Activated CD8-positive, alpha-beta memory T cell treated with anti-CD3 and anti-CD28 coated beads for 1 hour (primary cell): ENCODE measurements around the gene SH3RF3.
"Not testable (repeated sequence)": the region's sequence is repeated elsewhere in the genome, so short reads cannot be mapped to it uniquely, and the experiment has no call there.

Source experiments
- DNase-seq, 2 donors: peaks; one replicate each; pipeline ENCODE4 v3.0.0-alpha.2; 2020; ENCODE audit warnings: low read depth in 1 of 2; ENCODE audit errors: extremely low read depth in 1 of 2

SH3RF3 gene

DNA sequence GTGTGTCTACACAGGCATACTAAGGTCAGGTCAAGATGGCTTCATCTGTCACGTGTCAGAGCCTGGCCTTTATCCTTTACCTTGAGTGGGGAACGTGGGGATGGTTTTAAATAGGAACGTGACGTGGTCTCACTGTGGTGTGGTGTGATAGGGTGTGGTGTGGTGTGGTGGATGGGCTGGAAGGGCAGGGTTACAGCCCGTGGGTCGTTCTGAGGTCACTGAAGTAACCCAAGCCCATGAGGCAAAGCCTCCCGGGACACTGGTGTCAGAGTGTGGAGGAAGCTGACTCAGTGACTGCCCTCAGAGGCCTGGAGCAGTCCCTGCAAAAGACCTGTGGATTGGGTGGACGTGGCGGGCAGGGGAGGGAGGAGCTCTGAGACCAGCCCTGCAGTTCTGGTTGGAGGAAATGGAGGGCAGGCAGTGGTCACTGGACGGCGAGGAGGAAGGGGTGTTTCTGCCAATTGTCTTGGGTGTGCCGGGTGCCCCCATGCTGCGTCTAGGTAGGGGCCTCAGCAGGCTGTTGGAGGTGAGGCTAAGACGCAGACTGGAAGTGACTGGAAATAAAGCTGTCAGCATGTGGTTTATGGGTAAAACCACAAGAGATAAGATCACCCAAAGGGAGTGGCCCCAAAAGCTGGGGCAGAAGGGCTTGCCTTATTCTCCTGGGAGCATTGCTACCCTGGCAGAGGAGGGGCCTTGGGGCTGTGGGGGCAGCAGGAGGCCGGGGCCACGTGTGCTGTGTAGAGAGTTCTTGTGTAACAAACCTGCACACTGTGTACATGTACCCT, 84.8 kb downstream of the SH3RF3 start:
- peak; percentile 12 to 42 for DNase-seq

DNA sequence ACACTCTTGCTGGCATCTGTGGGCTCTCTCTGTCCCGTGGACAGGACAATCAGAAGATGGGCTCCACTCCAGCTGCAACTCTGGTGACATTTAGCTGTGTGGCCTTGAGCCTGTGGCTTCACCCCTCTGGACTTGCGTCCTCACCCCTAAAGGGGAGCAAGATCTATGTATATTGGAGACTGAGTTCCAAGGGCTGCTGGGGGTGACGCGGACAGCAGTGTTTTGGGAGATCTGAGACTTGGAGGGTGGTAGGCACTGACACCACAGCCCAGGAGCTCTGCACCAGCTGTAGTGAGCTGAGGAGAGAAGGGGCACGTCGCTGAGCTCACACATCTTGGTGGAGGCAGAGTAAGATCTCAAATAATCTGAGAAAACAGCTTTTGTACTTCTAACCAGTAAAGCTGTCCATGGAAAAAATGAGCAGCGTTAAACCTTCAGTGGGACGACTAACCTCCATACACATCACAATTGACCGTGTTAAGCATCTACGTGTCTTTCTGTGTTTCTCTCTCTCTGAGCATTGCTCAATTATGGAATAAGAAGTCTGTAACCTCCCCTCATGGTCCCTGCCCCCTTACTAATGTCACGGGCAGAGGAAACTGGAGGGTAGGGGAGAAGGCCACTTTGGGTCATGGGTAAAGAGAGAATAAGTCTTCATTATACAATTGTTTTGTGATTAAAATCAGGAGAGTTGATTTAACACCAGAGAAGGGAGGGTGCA, 85.8 kb downstream of the SH3RF3 start:
- DNase-seq, result no peak

DNA sequence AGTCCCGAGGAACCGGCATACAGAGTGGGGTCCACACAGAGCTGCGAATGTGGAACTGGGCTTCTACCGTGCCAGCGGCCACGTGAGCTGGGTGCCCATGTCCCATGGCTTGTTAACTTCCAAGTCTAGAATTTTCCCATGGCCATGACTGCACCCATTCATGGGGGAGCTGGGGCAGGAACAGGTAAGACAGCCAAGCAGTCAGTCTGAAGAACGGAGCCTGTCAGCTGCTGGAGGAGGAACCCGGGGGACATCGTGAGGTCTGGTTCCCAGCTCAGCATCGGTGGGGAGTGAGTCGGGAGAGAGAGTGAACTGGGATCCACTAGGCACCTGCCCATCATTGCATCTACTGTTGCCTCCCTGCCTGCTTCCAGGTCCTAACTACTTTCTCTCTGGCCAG, 86.9 kb downstream of the SH3RF3 start:
- DNase-seq, result no peak

DNA sequence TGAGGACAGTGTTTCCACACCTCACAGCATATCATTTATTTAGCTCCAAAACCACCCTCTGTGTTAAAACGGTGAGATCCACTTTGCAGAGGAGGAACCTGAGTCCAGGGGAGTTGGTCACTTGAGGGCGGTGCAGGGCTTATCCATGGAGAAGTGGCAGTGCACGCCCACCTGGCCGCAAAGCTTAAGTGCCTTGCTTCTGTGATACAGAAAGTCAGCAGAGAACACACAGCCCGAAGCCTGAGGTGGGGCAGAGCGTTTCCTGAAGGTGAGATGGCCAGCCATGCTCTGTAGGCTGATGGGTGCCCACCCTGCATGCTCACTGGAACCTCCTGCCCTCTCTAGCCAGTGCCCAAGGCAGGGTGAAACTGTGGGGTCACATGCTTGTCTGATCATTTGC, 87.3 kb downstream of the SH3RF3 start:
- DNase-seq, result no peak

DNA sequence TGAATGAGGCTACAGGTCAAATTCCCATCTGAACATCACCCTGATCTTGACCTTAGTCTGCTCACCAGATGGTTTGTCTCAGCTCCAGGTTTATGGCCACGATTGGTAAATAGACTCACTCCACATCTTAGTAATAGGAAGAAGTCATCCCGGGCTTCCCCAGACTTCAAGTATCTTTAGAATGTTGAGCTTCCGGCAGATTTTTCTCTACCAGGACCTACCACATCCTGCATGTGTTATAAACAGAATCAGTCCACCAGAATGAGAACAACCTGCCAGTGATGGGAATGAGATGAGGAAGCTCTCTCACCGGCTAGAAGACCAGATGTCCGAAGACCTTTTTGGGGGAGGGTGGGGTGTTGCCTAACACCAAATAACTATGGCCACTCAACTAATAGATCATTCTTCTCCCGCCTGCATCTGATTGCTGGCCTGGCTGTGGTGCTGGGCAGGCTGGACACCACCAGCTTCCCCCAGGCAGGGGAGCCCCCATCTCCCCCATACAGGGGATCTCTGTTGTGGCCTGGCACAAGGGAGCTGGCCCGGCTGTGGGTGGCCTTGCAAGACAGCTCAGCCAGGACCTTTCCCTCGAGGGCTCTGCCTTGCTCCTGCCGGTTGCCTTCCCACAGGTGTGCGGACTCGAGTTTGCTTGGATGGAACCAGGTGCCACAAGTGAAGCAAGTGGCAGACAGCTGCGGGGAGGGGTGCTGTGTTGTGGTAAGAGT, 88.5 kb downstream of the SH3RF3 start:
- no peak for DNase-seq

DNA sequence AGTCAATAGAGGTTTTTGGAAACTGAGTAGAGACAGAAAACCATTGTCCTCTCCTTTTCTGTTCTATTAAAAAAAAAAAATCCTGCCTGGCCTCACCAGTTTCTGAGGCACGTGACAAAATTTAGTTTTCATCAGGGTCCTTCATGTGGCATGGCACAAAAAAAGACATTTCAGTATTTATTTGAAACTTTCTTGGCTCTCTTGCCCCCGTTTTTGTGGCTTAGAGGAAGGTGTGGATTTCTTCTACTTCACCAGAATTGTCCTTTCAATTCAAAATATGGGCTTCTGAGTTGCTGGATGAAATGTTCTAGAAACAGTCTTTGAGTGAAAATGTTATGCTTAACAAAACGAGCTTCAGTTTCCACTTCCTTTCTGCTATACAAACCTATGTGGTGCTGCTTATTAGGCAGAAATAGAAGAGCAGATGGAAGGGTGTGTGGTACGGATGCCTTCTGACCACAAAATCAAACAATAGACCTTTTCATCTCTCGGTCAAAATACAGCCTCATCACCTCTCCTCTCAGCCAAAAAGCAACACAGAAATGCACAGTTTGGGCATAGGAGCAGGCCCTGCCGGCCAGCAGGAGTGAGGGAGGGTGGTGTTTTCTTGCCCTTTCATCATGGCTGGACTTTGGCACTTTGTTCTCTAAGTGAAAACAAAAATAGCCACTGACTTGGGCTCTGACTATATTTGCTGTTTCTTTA, 89.2 kb downstream of the SH3RF3 start:
- no peak for DNase-seq

DNA sequence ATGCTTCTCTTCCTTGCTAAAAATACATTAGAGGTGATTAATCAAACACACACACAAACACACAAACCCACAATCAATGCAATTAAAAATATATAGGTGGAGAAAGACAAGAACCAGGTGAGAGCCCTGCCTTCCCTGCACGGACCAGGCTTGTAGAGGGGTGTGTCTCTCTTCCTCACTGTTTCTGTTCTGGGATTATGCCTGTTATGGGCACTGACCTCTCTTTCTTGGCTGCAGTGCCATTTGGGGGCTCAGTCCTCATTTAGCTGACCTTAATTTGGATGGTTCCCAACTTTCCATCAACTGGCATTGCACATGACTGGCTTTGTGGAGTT, 89.8 kb downstream of the SH3RF3 start:
- DNase-seq, result no peak

DNA sequence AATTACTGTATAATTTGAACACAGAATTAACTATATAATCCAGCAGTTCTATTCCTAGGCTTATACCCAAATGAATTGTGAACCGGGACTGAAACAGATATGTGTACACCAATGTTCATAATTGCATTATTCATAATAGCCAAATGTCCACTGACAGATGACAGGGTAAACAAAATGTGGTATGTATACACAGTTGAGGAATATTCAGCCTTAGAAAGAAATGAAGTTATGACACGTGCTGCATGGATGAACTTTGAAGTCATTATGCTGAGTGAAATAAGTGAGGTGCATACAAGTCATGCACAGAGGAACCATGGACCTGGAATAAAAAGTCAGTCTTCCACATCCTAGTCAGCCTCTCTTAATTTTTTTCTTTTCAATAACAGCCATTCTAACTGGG, 91.9 kb downstream of the SH3RF3 start:
- DNase-seq, result no peak

DNA sequence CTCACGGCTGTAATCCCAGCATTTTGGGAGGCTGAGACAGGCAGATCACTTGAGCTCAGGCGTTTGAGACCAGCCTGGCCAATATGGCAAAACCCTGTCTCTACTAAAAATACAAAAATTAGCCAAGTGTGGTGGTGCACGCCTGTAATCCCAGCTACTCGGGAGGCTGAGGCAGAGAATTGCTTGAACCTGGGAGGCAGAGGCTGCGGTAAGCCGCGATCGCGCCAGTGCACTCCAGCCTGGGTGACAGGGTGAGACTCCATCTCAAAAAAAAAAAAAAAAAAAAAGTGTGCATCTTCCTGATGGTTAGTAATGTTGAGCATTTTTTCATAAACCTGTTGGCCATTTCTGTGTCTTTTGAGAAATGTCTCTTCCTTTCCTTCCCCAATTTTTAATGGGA, 92.3 kb downstream of the SH3RF3 start:
- not testable (repeated sequence) for DNase-seq

DNA sequence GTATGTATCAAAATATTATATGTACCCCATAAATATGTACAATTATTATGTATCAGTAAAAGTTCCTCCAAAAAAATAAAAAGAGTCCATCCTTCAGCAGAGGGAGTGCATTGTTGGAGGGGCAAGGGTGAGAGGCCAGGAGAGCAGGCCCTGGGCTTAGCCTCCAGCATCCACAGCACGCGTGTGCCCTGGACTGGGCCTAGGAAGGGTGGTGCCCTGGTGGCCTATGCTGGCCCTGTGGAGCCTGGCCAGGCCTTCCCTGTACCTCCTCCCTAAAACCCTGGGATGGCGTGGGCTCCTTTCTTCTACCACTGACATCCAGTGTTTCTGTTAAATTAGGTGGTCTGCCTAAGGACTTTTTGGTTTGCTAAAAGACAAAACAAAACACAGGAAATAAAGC, 93.4 kb downstream of the SH3RF3 start:
- DNase-seq, result no peak

DNA sequence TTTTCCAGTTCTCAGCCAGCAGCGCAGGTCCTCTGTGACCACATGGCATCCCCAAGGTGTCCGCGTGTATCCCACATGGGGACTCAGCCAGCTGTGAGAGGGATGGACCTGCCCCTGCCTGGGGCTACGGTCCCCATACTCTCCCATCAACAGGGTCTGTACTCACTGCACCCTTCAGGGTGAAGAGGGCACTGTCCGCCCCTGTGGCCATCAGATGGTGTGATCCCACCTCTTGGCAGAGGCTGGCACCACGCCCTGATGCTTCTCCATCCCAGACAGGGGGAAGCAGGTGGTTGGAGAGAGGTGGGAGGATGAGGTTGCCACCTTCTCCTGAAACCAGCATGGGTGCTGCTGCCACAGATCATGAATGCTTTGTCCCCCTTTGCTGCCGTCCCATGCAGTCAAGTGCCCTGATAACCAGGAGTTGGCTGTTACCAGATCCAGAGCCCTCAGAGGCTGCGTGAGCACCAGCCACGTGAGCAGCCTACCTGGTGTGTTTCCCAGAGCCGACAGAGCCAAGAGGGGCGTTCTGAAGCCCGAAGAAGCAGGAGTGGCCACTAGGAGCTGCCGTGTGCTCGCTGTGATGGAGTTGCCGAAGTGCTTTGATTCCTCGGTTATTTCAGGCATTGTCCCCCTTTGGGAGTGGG, 93.9 kb downstream of the SH3RF3 start:
- DNase-seq, result no peak

DNA sequence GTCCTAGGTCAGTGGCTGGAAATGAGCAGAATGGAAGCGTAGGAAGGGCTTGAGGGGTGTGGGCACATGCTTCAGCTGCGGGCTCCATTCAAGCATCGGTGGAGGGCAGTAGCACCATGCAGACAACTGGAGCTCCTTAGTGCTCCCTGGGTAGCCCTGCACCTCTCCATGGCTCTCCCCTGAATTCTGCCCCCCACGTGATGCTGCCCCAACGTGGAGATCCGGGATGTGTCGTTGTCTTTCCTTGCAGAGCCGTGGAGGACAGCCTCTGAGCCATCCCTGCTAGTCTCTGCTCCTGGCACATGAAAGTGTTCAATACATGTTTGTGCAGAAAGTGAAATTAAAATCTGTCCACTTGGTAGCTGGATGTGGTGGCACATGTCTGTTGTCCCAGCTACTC, 94.5 kb downstream of the SH3RF3 start:
- no peak for DNase-seq

DNA sequence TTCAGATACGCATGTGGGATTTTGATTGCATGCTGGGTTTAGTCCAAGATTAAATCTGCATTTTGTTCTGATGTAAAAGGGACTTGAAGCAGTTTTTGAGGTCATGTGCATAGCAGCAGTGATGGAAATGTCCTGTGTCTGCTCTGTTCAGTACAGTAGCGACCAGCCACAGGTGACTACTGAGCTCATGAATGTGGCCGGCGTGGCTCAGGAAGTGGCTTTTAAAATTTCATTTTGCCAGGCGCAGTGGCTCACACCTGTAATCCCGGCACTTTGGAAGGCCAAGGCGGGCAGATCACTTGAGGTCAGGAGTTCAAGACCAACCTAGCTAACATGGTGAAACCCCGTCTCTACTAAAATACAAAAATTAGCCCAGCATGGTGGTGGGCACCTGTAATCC, 95.3 kb downstream of the SH3RF3 start:
- DNase-seq, result not testable (repeated sequence)

DNA sequence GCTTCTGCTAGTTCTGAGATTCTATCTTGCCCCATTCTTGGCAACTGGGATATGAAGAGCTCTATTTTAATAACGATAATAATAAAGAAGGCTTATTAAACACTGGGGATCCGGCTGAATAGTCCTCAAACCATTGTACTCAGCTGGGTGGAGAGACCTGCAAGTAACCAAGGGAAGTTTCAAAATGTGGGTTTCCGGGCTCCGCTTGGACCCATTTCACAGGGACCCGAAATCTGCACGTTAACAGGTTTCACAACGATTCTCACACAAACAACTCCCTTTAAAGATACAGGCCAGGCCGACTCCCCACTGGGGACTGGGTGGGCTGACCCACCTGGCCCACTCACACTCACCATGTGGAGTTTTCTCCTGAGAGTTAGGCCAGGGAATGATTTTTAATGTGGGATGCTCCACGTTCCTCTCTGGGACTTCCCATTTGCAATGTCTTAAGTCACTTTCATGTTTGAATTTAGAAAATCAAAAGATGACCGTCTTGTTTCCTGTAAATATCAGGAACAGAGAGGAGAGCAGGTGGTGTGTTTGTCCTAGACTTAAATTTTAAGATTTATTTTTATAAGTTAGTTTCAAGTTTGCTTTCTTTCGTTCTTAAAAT, 96.3 kb downstream of the SH3RF3 start:
- no peak for DNase-seq

DNA sequence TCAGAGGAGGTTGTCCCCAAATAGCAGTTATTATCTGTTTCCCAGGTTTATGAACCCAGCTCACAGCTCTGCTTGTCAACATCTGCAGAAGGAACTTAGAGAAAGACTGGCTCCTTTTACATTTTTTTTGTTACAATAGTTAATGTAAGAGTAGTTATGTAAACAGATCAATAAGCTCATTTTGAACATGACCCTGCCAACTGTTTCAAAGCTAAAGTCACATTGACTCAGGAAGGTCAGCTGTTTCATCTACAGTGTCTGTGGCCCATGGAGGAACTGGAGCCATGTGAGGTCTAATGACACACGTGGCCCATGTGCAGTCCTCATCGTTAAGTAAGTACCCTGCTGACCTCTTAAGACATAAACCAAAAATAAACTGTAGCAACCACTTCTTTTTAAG, 97.1 kb downstream of the SH3RF3 start:
- DNase-seq, result no peak

DNA sequence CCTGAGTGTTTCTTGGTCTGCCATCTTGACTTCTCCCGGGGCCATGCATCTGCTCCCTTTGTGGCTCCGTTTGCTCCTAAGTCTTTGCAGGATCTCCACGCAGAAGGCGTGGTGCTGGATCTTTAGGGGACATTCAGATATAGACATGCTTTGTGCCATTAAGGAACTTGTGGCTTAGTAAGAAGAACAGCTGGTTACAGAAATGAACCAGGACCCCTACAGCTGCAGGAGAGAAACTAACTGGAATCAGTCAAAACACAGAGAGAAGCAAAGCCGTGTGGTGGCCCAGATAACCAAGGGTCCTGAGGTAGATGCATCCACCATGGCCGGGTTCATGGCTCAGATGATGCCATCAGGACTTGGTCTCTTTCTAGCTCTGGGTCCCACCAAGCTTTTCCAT, 97.6 kb downstream of the SH3RF3 start:
- no peak for DNase-seq

DNA sequence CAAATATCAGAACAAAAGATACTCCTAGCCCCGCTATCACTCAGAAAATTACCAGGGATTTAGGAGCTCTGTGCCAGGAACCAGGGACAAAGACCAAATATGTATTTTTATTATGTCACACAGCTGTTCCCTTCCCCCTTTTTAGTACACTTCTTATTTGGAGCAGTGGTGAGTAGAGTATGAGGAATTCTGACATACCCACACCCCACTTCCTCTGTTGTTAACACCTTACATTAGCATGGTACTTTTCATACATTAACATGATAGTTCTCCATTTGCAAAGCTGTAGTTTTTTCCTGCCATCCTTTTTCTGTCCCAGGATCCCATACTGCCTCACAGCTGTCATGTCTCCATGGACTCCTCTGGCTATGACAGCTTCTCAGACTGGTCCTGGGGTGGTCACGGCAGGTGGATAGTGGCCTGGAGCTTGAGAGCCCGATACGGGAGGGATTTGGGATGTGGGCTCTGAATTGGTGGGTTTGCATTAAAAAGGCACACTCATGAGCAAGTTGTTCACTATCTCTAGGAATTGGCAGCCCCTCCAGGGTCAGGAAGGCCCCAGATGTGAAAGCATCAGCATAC, 100.2 kb downstream of the SH3RF3 start:
- DNase-seq, result no peak

DNA sequence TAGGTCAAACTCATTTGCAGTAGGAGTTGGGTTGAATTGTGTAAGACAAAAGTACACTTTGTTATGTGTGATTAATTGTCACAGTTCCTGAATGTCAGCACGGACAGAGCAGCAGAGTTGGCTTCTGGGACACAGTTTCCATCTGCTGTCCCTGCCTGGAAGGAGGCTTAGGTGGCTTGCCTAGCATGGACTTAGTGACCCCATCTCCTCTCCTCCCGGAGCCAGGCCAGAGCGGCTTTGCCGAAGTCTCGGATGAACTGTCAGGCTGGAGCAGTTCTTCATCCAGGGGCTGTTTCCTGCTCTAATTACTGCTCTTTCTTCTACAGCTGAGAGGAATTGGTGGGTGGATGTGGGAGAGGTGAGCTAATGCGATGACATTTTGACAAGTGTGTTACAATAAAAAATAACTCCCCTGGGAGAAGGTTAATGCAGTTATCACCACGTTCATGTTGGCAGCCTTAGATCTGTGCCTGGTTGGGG, 102.0 kb downstream of the SH3RF3 start:
- DNase-seq, result no peak

DNA sequence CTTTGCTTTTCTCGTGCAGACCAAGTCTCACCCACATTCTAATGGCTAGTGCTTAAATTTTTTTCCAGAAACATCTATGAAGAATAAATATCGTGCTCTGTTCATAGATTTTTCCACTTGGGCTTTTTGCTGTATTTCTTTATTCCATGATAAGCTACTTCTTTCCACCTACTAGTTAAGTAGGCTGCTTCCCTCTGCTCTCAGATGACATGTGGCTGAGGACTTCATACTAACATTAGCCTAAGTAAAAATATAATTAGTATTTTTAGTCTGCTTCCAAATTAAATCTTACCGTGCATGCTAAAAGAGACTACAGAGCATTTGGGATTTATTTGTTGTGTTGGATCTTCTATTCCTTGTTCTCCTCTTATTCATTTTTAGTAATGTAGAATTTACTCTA, 102.4 kb downstream of the SH3RF3 start:
- no peak for DNase-seq
